C4-2B (cell line): ENCODE data around the gene SLC35A4.

Experiments used
- ZFX ChIP-seq: fragments of 450-650 bp; IDR thresholded peaks from 2 replicates; pipeline ENCODE4 v1.6.1; 2017
- TF ChIP-seq, protein P1 (sequence below): fragments of 450-650 bp; conservative IDR thresholded peaks from 2 replicates; pipeline ENCODE4 v1.5.1; 2017; ENCODE audit warnings: mild to moderate bottlenecking

- TF ChIP-seq, protein P1, sequence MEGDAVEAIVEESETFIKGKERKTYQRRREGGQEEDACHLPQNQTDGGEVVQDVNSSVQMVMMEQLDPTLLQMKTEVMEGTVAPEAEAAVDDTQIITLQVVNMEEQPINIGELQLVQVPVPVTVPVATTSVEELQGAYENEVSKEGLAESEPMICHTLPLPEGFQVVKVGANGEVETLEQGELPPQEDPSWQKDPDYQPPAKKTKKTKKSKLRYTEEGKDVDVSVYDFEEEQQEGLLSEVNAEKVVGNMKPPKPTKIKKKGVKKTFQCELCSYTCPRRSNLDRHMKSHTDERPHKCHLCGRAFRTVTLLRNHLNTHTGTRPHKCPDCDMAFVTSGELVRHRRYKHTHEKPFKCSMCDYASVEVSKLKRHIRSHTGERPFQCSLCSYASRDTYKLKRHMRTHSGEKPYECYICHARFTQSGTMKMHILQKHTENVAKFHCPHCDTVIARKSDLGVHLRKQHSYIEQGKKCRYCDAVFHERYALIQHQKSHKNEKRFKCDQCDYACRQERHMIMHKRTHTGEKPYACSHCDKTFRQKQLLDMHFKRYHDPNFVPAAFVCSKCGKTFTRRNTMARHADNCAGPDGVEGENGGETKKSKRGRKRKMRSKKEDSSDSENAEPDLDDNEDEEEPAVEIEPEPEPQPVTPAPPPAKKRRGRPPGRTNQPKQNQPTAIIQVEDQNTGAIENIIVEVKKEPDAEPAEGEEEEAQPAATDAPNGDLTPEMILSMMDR = no peak
- TF ChIP-seq ZFX = no peak
Observed at GRCh38 chr5:140590861-140591260, 26.2 kb downstream of the SLC35A4 start.
